Right hindlimb (tissue), 1 donor: ENCODE results near the gene KIDINS220.

Source experiments
- DNase-seq: peaks from one replicate; pipeline ENCODE4 v3.0.0-alpha.2; 2018

Gene KIDINS220

DNA sequence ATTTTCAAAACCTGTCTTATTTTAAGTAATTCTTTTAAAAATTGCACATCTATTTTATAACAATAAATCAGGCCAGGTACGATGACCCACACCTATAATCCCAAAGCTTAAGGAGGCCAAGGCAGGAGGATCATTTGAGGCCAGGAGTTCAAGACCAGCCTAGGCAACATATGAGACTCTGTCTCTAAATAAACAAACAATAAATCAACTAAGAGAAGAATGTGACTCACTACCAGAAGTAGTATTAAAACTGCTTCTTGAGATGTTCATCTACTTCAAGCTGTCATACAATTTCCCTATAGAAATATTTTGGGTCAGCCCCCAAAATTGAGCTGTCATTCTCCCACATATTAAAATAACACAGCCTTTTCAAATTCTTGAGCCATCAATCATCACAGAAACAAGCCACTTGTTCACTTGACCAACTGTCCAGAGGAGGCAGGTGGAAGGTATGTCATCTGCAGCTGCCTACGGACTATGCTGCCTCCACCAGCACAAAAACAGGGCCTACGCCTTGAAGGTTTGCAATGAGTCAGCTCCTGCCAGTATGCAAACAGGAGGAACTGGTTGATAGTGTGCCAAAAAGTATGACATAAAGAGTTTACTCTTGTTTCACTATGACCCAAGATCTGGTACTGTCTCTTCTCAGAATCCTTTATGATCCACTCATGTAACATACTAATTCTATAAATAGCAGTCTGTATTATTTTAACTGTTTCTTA is 33.6 kb downstream of the KIDINS220 start:
- peak; percentile 32 for DNase-seq

GRCh38 chr2:8802741-8803140 is 34.7 kb downstream of the KIDINS220 start:
- no peak for DNase-seq

- DNase-seq, result no peak
These were observed 36.6 kb downstream of the KIDINS220 start for GRCh38 chr2:8800821-8801220.

DNA sequence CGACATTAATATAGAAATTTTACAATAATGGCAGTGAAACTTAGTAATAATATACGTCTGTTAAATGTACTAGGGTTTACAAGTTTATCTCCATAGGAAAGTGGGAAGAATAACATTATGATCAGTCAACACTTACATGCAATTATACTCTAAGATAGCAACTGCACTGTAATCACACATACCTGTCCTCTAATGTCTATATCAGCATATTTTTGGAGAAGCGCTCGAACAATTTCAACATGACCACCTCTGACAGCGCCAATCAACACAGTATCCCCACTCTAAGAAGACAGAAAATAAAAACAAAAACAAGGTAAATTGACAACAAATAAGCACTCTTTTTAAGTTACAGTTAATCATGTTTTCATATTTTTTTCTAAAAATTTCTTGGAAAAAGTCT is 37.2 kb downstream of the KIDINS220 start:
- DNase-seq, result no peak

GRCh38 chr2:8799004-8799403 is 38.4 kb downstream of the KIDINS220 start:
- DNase-seq, result no peak

DNA sequence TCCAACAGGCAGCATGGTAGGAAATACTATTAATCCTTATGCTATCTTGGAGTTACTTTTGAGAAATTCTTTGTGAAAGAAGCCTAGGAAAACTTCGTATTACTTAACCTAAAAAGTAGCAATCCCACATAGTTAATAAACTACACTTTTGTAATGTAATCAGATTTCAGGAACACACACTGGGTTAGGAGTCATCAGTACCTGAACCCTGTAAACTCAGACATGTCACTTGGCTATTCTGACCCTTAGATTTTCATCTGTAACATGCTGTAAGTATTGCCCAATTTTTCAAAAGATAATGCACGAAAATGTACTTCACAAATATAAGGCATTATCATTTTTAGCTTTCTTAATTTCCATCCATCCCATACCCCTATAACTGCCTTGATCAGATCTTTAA is 39.0 kb downstream of the KIDINS220 start:
- no peak for DNase-seq

DNA sequence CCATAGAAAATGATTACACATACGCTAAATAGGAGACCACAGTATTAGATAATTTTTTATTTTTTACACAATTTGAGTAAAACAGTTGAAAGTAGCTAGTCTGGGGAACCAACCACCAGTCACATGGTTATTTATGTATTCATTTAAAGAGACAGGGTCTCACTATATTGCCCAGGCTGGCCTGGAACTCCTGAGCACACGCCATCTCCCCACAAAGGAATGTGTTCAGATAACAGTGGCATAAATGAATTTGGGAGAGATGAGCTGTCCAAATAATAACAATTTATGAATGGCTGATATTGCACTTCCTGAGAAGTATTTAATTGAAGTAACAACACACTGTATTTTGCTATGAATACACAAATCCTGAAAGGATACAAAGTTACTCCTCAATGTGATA is 39.7 kb downstream of the KIDINS220 start:
- DNase-seq, result no peak

GRCh38 chr2:8796878-8797550 is 40.4 kb downstream of the KIDINS220 start:
- no peak for DNase-seq

DNA sequence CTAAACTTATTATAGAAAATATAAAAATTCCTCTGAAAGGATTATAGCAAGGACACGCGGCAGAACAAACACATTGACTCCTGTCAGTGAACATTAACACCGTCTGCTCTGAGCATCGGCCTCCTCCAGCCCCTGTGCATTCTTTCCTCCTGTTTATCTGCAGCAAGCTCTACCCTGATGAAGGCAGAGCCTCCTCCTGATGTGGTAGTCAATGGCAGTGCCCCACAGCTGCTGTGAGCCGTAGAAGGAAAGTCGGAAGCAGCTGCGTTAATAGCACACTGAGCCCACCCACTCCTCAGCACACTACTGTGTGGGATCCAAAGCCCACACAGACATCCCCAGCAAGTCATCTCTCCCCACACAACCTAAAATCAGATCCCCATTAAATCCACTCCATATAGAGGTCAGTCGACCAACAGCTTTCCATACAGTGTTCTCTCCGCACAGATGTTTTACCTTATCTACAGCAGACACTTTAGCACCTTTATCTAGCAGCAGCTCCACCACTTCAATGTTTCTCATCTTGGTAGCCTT is 41.0 kb downstream of the KIDINS220 start:
- no peak for DNase-seq

DNA sequence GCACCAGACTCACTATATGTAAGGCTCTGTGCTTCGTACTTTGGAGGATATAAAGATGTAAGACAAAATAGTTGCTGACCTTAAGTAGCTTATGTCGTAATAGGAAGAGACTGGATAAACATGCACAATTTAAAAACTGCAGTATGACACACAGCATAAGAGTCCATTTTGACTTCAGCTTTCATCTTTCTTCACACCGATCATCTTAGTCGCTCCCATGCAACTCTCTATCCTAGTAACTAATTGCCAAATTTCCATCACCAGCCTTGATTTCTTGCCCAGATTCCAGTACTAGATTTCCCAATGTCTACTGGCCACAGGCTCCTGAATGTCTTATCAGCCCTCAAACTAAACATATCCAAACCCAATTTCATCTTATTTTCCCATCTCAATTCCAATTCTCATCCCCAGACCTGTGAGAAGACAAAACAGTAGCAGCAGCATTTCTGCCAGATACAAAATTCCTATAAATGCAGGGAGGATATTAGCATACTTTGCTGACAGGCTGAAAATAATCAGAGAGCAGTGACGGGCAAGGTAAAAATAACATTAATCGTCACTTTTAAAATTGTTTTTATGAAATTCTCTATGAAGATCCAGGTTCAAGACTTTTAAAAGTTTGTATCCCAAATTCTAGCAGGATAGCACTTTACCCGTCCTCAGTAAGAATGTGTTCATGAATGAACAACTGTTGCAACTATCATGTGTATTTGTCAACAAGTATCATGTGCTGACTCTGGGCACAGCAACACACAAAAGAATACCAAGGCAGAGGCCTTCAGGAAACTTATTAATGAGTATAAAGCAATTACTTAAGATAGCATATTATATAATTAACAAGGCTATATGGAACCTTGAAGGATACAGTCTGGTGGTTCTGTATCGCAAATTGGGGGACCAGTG is 42.2 kb downstream of the KIDINS220 start:
- DNase-seq, result no peak

DNA sequence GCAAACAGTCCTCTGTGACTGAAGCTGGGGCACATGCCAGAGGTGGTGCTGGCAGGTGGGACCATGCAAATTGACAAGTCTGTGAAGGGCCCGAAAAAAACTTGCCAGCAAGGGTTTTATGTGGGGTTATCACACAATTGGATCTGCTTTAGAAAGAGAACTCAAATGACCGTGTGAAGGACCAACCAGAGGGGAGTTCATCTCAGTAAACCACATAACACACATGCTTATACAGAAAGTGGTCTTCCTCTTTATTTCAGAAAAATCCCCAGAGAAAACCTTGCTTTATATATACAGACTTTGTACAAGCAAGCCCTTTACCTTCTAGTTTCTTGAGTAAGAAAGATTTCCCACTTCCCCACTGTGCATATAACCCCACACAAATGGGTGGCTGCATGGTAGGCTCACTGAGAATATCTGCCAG is 46.7 kb downstream of the KIDINS220 start:
- DNase-seq, result no peak

- DNase-seq, result no peak
These were observed 51.0 kb downstream of the KIDINS220 start for GRCh38 chr2:8786463-8786862.

- no peak for DNase-seq
These were observed 57.4 kb downstream of the KIDINS220 start for GRCh38 chr2:8779795-8780671.

- no peak for DNase-seq
These were observed 63.0 kb downstream of the KIDINS220 start for GRCh38 chr2:8774371-8774770.

DNA sequence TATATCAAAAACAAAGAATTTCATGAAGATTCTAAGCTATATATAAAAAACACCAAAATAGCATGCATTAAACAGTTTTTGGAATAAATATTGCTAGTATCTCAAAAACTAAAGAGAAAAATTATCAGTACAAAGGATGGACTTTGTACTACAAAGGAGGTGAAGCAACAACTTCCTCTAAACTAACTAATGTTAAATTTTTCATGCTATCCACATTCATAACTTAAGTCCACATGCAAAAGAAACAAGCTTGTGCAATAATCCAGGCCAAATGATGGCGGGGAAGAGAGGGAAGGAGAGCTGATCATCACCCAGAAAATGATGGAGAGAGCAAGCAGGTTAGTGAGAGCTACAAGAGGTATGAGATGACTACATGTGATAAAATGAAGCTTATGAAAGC is 70.1 kb downstream of the KIDINS220 start:
- DNase-seq, result no peak

DNA sequence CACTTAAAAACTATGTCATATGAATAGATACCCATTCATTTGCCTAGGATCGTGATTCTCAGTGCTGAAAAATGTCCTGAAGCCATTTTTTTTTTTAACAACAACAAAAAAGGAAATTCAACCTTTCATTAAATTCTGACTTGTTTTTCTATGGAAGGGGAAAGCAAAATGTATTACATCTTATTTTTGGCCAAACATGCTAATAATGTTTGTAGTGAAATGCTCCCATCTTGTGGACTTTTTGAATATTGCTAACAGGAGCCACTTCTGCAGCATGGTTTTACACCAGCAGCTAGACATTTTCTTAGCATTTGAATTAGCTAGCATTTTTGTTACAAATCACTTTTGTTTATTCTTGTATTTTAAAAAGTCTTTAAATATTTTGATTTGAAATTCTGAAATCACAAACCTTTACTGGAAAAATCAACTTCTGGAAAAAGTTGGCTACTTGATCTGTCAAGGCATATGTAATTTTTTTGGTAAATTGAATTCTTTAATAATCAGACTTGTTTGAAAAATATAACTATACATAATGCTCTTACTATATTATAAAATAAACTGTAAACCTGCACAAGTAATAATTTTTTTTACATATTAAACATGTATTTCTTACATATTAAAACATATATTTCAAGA is 75.8 kb downstream of the KIDINS220 start:
- DNase-seq, result no peak

DNA sequence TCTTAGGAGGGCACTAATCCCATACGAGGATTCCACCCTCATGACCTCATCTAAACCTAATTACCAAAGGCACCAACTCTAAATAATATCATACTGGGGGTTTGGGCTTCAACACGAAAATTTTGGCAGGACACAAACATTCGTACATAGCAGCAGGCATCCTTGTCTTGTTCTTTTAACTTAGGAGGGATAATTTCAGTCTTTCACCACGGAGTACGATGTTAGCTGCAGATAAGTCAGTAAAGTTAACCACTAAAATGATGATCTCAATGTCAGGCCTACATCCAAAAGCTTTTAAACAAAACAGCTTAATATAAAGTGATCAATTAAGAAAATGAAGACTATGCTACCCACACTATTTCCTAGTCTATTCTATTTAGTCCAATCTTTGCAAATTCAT is 80.7 kb downstream of the KIDINS220 start:
- no peak for DNase-seq

- DNase-seq, result no peak
These were observed 81.2 kb downstream of the KIDINS220 start for GRCh38 chr2:8756230-8756629.

DNA sequence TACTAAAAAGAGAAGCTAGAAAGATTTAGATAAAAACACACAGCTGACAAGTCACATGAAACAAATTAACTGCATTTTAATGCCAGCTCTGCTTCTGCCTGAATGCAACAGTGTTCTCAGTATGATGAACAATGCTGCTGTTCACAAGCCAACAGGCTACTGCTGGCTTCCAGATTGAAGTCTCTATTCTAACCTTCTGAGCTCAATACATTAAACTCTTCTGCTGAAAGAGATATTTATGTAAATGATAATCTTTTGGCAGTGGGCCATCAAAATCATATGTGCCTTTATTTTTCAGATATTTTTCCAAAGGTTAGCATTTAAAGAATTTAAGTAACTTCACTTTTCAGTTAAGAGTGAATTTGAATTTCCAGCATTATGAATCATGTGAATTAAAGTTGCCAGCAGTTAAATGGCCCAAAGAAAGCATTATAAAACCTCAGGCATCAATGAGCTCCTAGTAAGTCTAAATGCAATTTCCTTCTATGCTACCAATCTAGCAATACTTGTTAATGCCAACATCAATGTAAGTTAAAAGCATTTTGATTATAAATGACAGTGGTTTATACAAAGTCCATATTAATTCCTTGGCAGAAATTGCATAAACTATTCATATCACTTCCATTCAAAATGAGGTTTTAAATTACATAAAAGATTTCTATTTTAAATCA is 83.2 kb downstream of the KIDINS220 start:
- peak; percentile 31 for DNase-seq

DNA sequence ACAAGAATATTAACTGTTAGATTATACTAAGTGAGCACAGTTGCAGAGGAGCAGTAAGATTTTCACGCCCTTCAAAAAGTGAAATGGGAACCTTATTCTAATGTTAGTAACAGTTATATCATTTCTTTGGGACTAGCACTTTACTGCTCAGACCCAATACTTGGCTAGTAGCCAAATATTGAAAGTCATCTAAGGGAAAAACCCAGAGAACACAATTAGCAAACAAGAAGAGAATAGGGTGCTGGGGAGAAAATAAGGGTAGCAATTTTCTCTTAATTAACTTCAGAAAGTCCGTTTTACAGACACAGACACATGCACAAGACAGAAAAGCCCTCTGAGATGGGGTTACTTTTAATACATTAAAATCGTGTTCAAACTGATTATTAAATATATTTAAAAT is 83.8 kb downstream of the KIDINS220 start:
- no peak for DNase-seq

DNA sequence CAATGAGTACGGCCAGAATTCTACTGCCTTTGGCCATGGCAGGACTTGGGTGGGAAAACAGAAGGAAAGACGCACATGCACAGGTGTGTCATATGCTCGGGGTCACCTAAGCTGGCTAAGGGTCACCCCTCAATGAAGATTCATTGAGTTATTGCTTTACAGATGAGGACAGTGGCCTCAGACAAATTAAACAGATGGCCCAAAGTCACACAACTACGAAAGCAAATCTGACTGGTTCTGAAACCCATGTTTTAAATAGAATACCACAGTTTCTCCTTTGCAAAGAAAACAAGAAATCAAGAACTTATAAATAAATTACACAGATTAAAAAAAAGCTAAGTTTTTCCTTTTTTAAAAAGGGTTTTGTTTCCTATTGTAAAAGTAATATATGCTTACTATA is 85.0 kb downstream of the KIDINS220 start:
- DNase-seq, result no peak
